K562 (cell line): ENCODE measurements around the gene NT5DC4. TPM values are rescaled to one million over a fixed set of nuclear protein-coding genes. Genes with fewer than 3 reads are reported as not detected.
A peak's percentile ranks its signal among the peaks of the same experiment; 100 is the strongest.

Source experiments
- ATAC-seq: fragments of 200-7000 bp; cut with Tn5 transposase; 3 replicates; pipeline ENCODE4 v1.9.1; 2020; ENCODE audit warnings: moderate library complexity
- BruUV-seq: library from RNA; stranded (reverse); fragments of 400-500 nt; replicated peaks from 2 replicates; lab custom pipeline; 2021; lab: Mats Ljungman, UMichigan
- CTCF ChIA-PET: fragments of 300-600 bp; formaldehyde crosslinking; extraction: SDS; loops from one replicate; lab custom pipeline; 2021; ENCODE audit warnings: low intra/inter-chr PET ratio; lab: Yijun Ruan, JAX
- POLR2A ChIA-PET: fragments of 300-600, 350-650 bp; sonication (Branson Sonifier 250); formaldehyde crosslinking; extraction: SDS; loops from one replicate; lab custom pipeline; 2021; ENCODE audit warnings: antibody characterized with exemption, inconsistent platforms; lab: Yijun Ruan, JAX
- DNase-seq, 4 experiments: peaks; one replicate each; pipeline versions ENCODE4 v3.0.0 to v3.0.0-alpha.2; 2011 to 2018; ENCODE audit warnings: low spot score in 3 of 4, mixed read lengths in 3 of 4; ENCODE audit errors: extremely low read depth in 1 of 4
- FAIRE-seq: peaks from 2 replicates; lab custom pipeline; 2011; peaks lifted over from hg19 to GRCh38; lab: Jason Lieb, UNC
- H2AFZ ChIP-seq: 2 replicates; pipeline ENCODE4 v1.6.0; 2011; ENCODE audit warnings: low read depth, low read length, control low read depth, inconsistent platforms
- H3K27ac ChIP-seq: fragments of 200-600 bp; 3 replicates; pipeline ENCODE4 v1.8.0; 2011; ENCODE audit warnings: low read depth, mild to moderate bottlenecking, control low read depth, inconsistent platforms, low read length, moderate library complexity, mixed read lengths; ENCODE audit errors: extremely low read depth
- H3K27me3 ChIP-seq, 2 experiments: fragments of 300-600 bp in 1 of 2; 2 replicates in 1 of 2; 3 replicates in 1 of 2; pipeline versions ENCODE4 v1.6.0 to v1.8.0; 2011; ENCODE audit warnings: inconsistent platforms in 2 of 2, low read length in 2 of 2, mild to moderate bottlenecking in 1 of 2, mixed read lengths in 1 of 2, moderate library complexity in 1 of 2; ENCODE audit not compliant: control insufficient read depth in 2 of 2, insufficient read depth in 2 of 2
- H3K36me3 ChIP-seq: fragments of 300-600 bp; 3 replicates; pipeline ENCODE4 v1.8.0; 2011; ENCODE audit warnings: mild to moderate bottlenecking, low read length, inconsistent platforms; ENCODE audit not compliant: control insufficient read depth, insufficient read depth
- H3K4me1 ChIP-seq, 2 experiments: fragments of 200-600 bp in 1 of 2; replicated peaks in 1 of 2; 2 replicates in 1 of 2; 3 replicates in 1 of 2; pipeline versions ENCODE4 v1.5.1 to v1.8.0; 2011; ENCODE audit warnings: inconsistent platforms in 2 of 2, low read length in 2 of 2, mild to moderate bottlenecking in 1 of 2, mixed read lengths in 1 of 2, moderate library complexity in 1 of 2; ENCODE audit not compliant: control insufficient read depth in 2 of 2, insufficient read depth in 2 of 2
- H3K4me2 ChIP-seq: 2 replicates; pipeline ENCODE4 v1.6.1; 2011; ENCODE audit warnings: low read length, control low read depth, inconsistent platforms, mixed read lengths; ENCODE audit not compliant: insufficient read depth
- H3K4me3 ChIP-seq: fragments of 200-600 bp; sonication (generic), shearing (Covaris generic); 2 replicates; pipeline ENCODE4 v1.5.1; 2016; ENCODE audit warnings: control low read depth, inconsistent platforms
- H3K79me2 ChIP-seq: fragments of 200-600 bp; 3 replicates; pipeline ENCODE4 v1.8.0; 2011; ENCODE audit warnings: low read length, inconsistent platforms; ENCODE audit not compliant: control insufficient read depth, insufficient read depth
- H3K9ac ChIP-seq, 2 experiments: 2 replicates each; pipeline versions ENCODE4 v1.6.0 to v1.6.1; 2011; ENCODE audit warnings: low read depth in 2 of 2, low read length in 2 of 2, control low read depth in 1 of 2, inconsistent platforms in 1 of 2, mild to moderate bottlenecking in 1 of 2, mixed read lengths in 1 of 2; ENCODE audit not compliant: insufficient read depth in 1 of 2
- H3K9me1 ChIP-seq: one replicate; pipeline ENCODE4 v1.6.0; 2011; ENCODE audit warnings: inconsistent platforms, mild to moderate bottlenecking, low read length, moderate library complexity; ENCODE audit not compliant: control insufficient read depth, insufficient read depth
- H3K9me3 ChIP-seq: replicated peaks from 2 replicates; pipeline ENCODE4 v1.5.1; 2011; ENCODE audit warnings: low read depth, low read length, inconsistent platforms; ENCODE audit not compliant: control insufficient read depth, insufficient read depth
- H4K20me1 ChIP-seq: replicated peaks from 2 replicates; pipeline ENCODE4 v1.6.1; 2011; ENCODE audit warnings: low read length, inconsistent platforms, mixed read lengths; ENCODE audit not compliant: control insufficient read depth, insufficient read depth
- ADNP ChIP-seq: fragments of 200-800 bp; sonication (Bioruptor generic); IDR thresholded peaks from 2 replicates; pipeline ENCODE4 v1.6.1; 2016; ENCODE audit warnings: missing genetic modification characterization, missing compliant biosample characterization
- BCOR ChIP-seq: fragments of 450-650 bp; IDR thresholded peaks from 2 replicates; pipeline ENCODE4 v1.6.1; 2016
- C11orf30 ChIP-seq: fragments of 450-650 bp; IDR thresholded peaks from 2 replicates; pipeline ENCODE4 v1.6.1; 2016; ENCODE audit warnings: low read depth, mild to moderate bottlenecking
- ERF ChIP-seq: fragments of 450-650 bp; formaldehyde crosslinking; IDR thresholded peaks from 2 replicates; pipeline ENCODE4 v1.4.0; 2020; ENCODE audit warnings: mild to moderate bottlenecking, mixed read lengths
- HEY1 ChIP-seq: fragments of 250-450 bp; sonication (Bioruptor Pico); IDR thresholded peaks from 2 replicates; pipeline ENCODE4 v1.5.0; 2020; ENCODE audit warnings: mild to moderate bottlenecking, moderate library complexity, borderline replicate concordance
- KDM1A ChIP-seq, 2 experiments: fragments of 450-650 bp; IDR thresholded peaks; 2 replicates each; pipeline ENCODE4 v1.6.1; 2016; ENCODE audit warnings: mild to moderate bottlenecking in 2 of 2
- PTRF ChIP-seq: fragments of 450-650 bp; IDR thresholded peaks from 2 replicates; pipeline ENCODE4 v1.6.1; 2016; ENCODE audit warnings: mild to moderate bottlenecking, missing genetic modification characterization, missing compliant biosample characterization
- RBM25 ChIP-seq: fragments of 200-400 bp; formaldehyde crosslinking; IDR thresholded peaks from 2 replicates; pipeline ENCODE4 v1.6.1; 2018; ENCODE audit warnings: low read length, low read depth, moderate library complexity; ENCODE audit not compliant: severe bottlenecking
- RBM34 ChIP-seq: fragments of 200-400 bp; formaldehyde crosslinking; IDR thresholded peaks from 2 replicates; pipeline ENCODE4 v1.6.1; 2018; ENCODE audit warnings: low read length, borderline replicate concordance; ENCODE audit not compliant: insufficient read depth
- WGBS: fragments of 100-300 bp; shearing (Covaris generic); methylation state at CpG from one replicate; pipeline ENCODE4 v1.1.6; 2016; ENCODE audit warnings: low coverage, mixed read lengths; ENCODE audit not compliant: insufficient coverage; ENCODE audit errors: missing lambda C conversion rate; 5-methylcytosine and 5-hydroxymethylcytosine counted together
- in situ Hi-C: fragments of 300-500 bp; cut with MboI; formaldehyde crosslinking; loops from 4 replicates; pipeline ENCODE4 v1.15.0; 2018; ENCODE audit warnings: inconsistent platforms, mixed read lengths
- intact Hi-C: fragments of 100-400 bp; cut with micrococcal nuclease; formaldehyde crosslinking; loops from 2 replicates; pipeline ENCODE4 v1.14.2; 2022
- polyA plus RNA-seq, 8 experiments: library from polyadenylated mRNA; depleted of rRNA in 4 of 8; stranded (reverse) in 5 of 8; unstranded in 3 of 8; fragments of >200 nt; fragmentation: Nextera tagmentation in 2 of 8; fragmentation: Illumina TruSeq in 1 of 8; extraction: Ambion mirVana in 2 of 8; extraction: Trizol in 1 of 8; gene quantifications; 2 replicates each; pipeline versions ENCODE4 v1.2.1 to v1.2.3, GENCODE V29; 2011 to 2014; ENCODE audit warnings: inconsistent platforms in 1 of 8, missing spikeins in 1 of 8
- total RNA-seq, 7 experiments: library from RNA; depleted of rRNA in 6 of 7; stranded (reverse); fragments of >200 nt in 6 of 7; fragmentation: Illumina TruSeq in 2 of 7; extraction: Trizol in 2 of 7; gene quantifications; 2 replicates each; pipeline versions ENCODE4 v1.2.1 to v1.2.3, GENCODE V29; 2011 to 2021; ENCODE audit warnings: low replicate concordance in 1 of 7
- TF ChIP-seq, protein P1 (sequence below): fragments of 450-650 bp; IDR thresholded peaks from 2 replicates; pipeline ENCODE4 v1.6.1; 2016; ENCODE audit warnings: antibody characterized with exemption

The NT5DC4 gene
- total and polyA plus RNA-seq, 9 of the 15 experiments (the other 6 are each of a cell fraction or from before 2014, with no cell fraction given): 0.44 to 6.9 (median 2.5) TPM

DNA sequence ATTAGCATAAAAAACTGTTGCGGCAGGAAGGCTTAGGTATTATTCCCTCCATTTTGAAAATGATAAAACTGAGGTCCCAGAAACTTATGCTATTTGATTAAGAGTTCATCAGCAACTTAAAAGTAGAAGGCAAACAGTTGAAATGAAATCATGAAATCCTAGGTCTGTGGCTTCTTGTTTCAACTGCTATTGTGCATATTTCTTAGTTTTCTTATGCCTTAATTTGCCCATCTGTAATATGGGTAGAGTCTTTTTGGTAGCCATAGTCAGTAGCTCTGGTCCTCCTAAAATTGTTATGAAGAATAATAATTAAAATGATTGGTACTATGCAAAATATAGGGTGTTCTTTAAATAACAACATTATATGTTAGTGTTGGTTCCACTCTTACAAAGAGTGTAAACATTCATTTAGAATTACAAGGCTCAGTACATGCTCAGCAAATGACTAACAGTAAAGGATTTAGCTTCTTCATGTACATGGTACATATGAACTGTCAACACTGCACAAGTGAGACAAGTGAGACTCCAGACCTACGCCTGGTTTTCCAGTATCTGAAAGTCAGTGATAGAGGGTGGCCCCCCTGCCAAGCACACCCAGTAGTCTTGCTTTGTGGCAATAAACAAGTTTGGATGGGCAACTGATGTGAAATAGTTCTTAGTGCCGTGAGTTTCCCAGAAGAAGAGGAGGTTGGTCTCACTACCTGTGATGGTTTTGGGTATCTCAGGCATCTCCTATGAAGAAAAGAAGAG, 53.9 kb downstream of the NT5DC4 start:
- no peak overlapping the region for H3K27ac ChIP-seq
- CTCF ChIA-PET: no interaction called here
- no peaks in the 10 kb centered on the region for H4K20me1 ChIP-seq
- H3K4me3 ChIP-seq: no peak overlapping the region
- no peaks in the 10 kb centered on the region for H3K9me3 ChIP-seq
- intact Hi-C loops: no loop called here
- H3K4me1 ChIP-seq: 0 out of 5 replicates have a peak, but pooled peaks cover 0 to 5% of the 10 kb centered on the region in 2 experiments
- H3K79me2 ChIP-seq: no peaks in the 10 kb centered on the region
- H3K9ac ChIP-seq: no peak overlapping the region
- no peak overlapping the region for H2AFZ ChIP-seq
- H3K27me3 ChIP-seq: no peaks in the 10 kb centered on the region
- 61% methylated on average over 3 of the region's 3 CpGs for WGBS
- no peaks in the 10 kb centered on the region for H3K36me3 ChIP-seq
- TF ChIP-seq KDM1A (IDR thresholded peaks at IDR 0.05) (peak in 1 of 2 experiments; percentile 42; a peak in 1 of 4 replicates), RBM34 (no peak), BCOR (peak; percentile 80), ADNP (tag) (peak; percentile 45; the same call in 1 of the 2 replicates), RBM25 (peak; percentile 92), C11orf30 (no peak), PTRF (tag) (no peak), ERF (CRISPR knock-in tag) (no peak), HEY1 (CRISPR knock-in tag) (no peak)
- TF ChIP-seq, protein P1, sequence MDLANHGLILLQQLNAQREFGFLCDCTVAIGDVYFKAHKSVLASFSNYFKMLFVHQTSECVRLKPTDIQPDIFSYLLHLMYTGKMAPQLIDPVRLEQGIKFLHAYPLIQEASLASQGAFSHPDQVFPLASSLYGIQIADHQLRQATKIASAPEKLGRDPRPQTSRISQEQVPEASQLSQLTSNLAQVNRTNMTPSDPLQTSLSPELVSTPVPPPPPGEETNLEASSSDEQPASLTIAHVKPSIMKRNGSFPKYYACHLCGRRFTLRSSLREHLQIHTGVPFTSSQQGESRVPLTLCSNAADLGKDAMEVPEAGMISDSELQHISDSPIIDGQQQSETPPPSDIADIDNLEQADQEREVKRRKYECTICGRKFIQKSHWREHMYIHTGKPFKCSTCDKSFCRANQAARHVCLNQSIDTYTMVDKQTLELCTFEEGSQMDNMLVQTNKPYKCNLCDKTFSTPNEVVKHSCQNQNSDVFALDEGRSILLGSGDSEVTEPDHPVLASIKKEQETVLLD: no peak
- ATAC-seq (no peak), FAIRE-seq (no peak), DNase-seq (no peak)
- no peaks in the 10 kb centered on the region for H3K9me1 ChIP-seq
- BruUV-seq: no TSS peak
- in situ Hi-C loops: no loop called here
- POLR2A ChIA-PET: interaction anchor here (1.1 kb wide), 1 partner anchor 9 kb away, joined by 3 read pairs; the partner anchor contains the start of gene IL1A
- no peak overlapping the region for H3K4me2 ChIP-seq
